Measurements from ENCODE around the gene LRRC31. TPM values are rescaled to one million over a fixed set of nuclear protein-coding genes. Genes with fewer than 3 reads are reported as not detected.

Gene LRRC31
- total and polyA plus RNA-seq, 2 of the 8 experiments (the other 6 are each of a cell fraction or from before 2014, with no cell fraction given), result not detected

- TF ChIP-seq, protein P1, sequence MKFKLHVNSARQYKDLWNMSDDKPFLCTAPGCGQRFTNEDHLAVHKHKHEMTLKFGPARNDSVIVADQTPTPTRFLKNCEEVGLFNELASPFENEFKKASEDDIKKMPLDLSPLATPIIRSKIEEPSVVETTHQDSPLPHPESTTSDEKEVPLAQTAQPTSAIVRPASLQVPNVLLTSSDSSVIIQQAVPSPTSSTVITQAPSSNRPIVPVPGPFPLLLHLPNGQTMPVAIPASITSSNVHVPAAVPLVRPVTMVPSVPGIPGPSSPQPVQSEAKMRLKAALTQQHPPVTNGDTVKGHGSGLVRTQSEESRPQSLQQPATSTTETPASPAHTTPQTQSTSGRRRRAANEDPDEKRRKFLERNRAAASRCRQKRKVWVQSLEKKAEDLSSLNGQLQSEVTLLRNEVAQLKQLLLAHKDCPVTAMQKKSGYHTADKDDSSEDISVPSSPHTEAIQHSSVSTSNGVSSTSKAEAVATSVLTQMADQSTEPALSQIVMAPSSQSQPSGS (IDR thresholded peaks at IDR 0.05; ENCODE audit: low read length), result no peak
- no peak for TF ChIP-seq POLR2A (IDR thresholded peaks at IDR 0.05; ENCODE audit: control extremely low read depth in 1 of 2, low read depth in 2 of 2, low read length in 2 of 2)
- no peak for TF ChIP-seq SP1 (IDR thresholded peaks at IDR 0.05; ENCODE audit: low read depth, low read length)
- no peak for TF ChIP-seq HDAC2 (IDR thresholded peaks at IDR 0.05; ENCODE audit: borderline replicate concordance in 1 of 2, low read depth in 2 of 2, low read length in 2 of 2)
- TF ChIP-seq SIX5 (IDR thresholded peaks at IDR 0.05; ENCODE audit: low read depth, low read length), result no peak
- no peak for TF ChIP-seq CREB1 (IDR thresholded peaks at IDR 0.05)
- TF ChIP-seq SP4 (IDR thresholded peaks at IDR 0.05; ENCODE audit: low read length), result no peak
- no peak for TF ChIP-seq RFX5 (IDR thresholded peaks at IDR 0.05; ENCODE audit: borderline replicate concordance, low read depth, low read length)
- no peak for TF ChIP-seq TBP (IDR thresholded peaks at IDR 0.05; ENCODE audit: low read depth, low read length)
Observed at GRCh38 chr3:169907476-169907875, 37.7 kb upstream of the LRRC31 start (continued).
